ENCODE data around the gene GAPVD1.
"Not testable (repeated sequence)": the region's sequence is repeated elsewhere in the genome, so short reads cannot be mapped to it uniquely, and the experiment has no call there.

Gene GAPVD1

DNA sequence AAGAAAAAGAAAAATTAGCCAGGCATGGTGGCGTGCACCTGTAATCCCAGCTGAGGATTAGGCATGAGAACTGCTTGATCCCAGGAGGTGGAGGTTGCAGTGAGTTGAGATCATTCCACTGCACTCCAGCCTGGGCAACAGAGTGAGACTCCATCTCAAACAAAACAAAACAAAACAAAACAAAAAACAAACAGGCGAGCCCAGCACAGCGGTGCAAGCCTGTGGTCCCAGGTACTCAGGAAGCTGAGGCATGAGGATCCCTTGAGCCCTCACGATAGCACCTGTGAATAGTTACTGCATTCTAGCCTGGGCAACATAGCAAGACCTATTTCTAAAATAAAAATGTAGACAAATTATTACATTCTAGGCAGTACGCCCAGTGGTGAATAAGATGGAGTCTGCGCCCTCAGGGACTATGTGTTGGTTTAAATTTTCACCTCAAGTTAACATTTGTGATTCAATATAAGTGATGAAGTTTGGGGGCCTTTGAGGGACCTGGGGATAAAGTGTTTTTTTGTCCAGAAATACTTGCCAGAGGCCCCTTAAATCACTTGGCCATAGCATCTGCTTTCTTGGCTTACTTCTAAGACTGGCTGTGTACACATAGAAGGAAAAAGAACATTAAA lies 3.4 kb upstream of the GAPVD1 start:
- no peak overlapping the region for H3K9ac ChIP-seq (ENCODE audit: low read length)
- no peaks in the 10 kb centered on the region for H3K27me3 ChIP-seq (ENCODE audit: control insufficient read depth, insufficient read depth, low read length)

DNA sequence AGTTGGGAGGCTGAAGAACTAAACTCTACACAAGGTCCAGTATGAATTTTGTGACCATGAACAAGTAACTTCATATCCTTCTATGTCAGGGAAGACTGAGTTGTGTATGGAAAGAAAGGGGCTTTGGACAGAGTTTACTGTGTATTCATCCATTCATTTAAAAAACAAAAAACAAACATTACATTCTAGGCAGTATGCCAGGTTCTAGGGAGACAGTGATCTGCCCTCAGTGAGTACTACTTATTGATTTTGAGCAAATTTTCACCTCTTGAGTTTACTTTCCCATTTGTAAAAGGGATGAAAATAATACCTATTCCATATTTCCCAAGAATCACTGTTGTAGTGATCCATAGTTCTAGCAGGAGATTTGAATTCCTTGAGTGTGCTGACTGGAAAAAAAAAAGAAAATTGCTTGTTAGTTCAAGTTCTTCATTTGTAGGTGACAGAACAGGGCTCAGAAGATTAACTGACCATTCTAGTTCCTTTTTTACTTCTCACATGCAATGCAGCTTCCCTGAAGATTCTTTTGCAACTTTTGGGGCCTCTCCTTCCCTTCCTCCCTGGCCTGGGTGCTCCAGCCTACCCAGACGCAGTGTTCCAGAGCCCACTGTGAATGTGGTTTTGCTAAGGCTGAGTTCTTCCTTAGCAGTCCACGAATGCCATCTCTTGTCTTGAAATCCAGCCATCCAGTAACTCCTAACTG lies 2.6 kb upstream of the GAPVD1 start:
- Histone ChIP-seq H3K4me3 (ENCODE audit: low read depth, low read length) (no peak overlapping the region), H3K27ac (ENCODE audit: low read depth, low read length) (no peak overlapping the region), H3K27me3 (ENCODE audit: control insufficient read depth, insufficient read depth, low read length) (no peaks in the 10 kb centered on the region), H3K9ac (ENCODE audit: low read length) (no peak overlapping the region), H3K36me3 (ENCODE audit: control insufficient read depth, insufficient read depth, low read length) (peaks cover 4% of the 10 kb centered on the region; the same call in 1 of the 2 replicates), H3K4me1 (ENCODE audit: control insufficient read depth, insufficient read depth, low read length) (no peaks in the 10 kb centered on the region; the same call in 1 of the 2 replicates), H3K9me3 (ENCODE audit: control insufficient read depth, insufficient read depth, low read depth, low read length) (no peaks in the 10 kb centered on the region)

More for the DNA sequence above, 3.4 kb upstream of the GAPVD1 start:
- H3K27ac ChIP-seq (ENCODE audit: low read depth, low read length) = no peak overlapping the region
- no peaks in the 10 kb centered on the region for H3K36me3 ChIP-seq (ENCODE audit: control insufficient read depth, insufficient read depth, low read length)
- H3K9me3 ChIP-seq (ENCODE audit: control insufficient read depth, insufficient read depth, low read depth, low read length) = no peaks in the 10 kb centered on the region
- H3K4me3 ChIP-seq (ENCODE audit: low read depth, low read length) = no peak overlapping the region
- no peaks in the 10 kb centered on the region; the same call in 1 of the 2 replicates for H3K4me1 ChIP-seq (ENCODE audit: control insufficient read depth, insufficient read depth, low read length)

DNA sequence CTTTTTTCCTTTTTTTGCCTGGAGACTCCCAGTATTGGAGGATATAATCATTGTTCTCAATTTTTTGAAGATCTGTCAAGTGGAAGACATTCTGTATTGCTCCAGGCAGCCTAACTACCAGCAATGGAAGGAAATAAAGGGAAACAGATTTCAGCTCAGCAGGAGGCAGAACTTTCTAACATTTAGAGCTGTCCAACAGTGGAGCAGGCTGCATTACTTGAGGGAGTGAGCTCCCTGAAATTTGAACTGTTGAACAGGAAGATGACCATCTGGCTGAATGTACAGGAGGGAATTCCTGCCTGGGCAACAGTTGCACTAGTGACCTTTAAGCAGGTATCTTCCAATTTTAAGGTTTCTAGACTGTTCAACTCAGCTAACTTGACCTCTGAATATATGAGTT lies 1.1 kb upstream of the GAPVD1 start:
- no peak overlapping the region for H3K4me3 ChIP-seq (ENCODE audit: low read depth, low read length)

GRCh38 chr9:125262294-125262991 lies 817 bp downstream of the GAPVD1 start:
- H3K36me3 ChIP-seq (ENCODE audit: control insufficient read depth, insufficient read depth, low read length) = peaks cover 4% of the 10 kb centered on the region; the same call in 1 of the 2 replicates
- no peaks in the 10 kb centered on the region for H3K27me3 ChIP-seq (ENCODE audit: control insufficient read depth, insufficient read depth, low read length)
- H3K9me3 ChIP-seq (ENCODE audit: control insufficient read depth, insufficient read depth, low read depth, low read length) = no peaks in the 10 kb centered on the region
- peak overlapping the region; percentile 99 for H3K4me3 ChIP-seq (ENCODE audit: low read depth, low read length)
- H3K4me1 ChIP-seq (ENCODE audit: control insufficient read depth, insufficient read depth, low read length) = no peaks in the 10 kb centered on the region; the same call in 1 of the 2 replicates
- H3K27ac ChIP-seq (ENCODE audit: low read depth, low read length) = peak overlapping the region; percentile 55; the same call in 1 of the 2 replicates
- H3K9ac ChIP-seq (ENCODE audit: low read length) = peak overlapping the region; percentile 87

More for the DNA sequence above, 1.1 kb upstream of the GAPVD1 start:
- no peaks in the 10 kb centered on the region; the same call in 1 of the 2 replicates for H3K4me1 ChIP-seq (ENCODE audit: control insufficient read depth, insufficient read depth, low read length)
- no peaks in the 10 kb centered on the region for H3K27me3 ChIP-seq (ENCODE audit: control insufficient read depth, insufficient read depth, low read length)
- H3K9me3 ChIP-seq (ENCODE audit: control insufficient read depth, insufficient read depth, low read depth, low read length) = no peaks in the 10 kb centered on the region
- peaks cover 4% of the 10 kb centered on the region; the same call in 1 of the 2 replicates for H3K36me3 ChIP-seq (ENCODE audit: control insufficient read depth, insufficient read depth, low read length)
- no peak overlapping the region for H3K27ac ChIP-seq (ENCODE audit: low read depth, low read length)
- H3K9ac ChIP-seq (ENCODE audit: low read length) = no peak overlapping the region

DNA sequence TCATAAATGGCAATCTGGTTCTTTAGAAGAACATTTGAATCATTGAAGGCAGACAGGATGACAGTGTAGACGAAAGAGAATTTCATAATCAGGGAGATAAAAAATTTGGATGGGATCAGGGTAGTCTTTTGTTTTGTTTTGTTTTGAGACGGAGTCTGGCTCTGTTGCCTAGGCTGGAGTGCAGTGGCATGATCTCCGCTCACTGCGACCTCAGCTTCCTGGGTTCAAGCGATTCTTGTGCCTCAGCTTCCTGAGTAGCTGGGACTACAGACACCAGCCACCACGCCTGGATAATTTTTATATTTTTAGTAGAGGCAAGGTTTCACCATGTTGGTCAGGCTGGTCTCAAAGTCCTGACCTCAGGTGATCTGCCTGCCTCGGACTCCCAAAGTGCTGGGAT lies 2.4 kb downstream of the GAPVD1 start:
- H3K4me1 ChIP-seq (ENCODE audit: control insufficient read depth, insufficient read depth, low read length); H3K9me3 ChIP-seq (ENCODE audit: control insufficient read depth, insufficient read depth, low read depth, low read length); H3K36me3 ChIP-seq (ENCODE audit: control insufficient read depth, insufficient read depth, low read length); H3K4me3 ChIP-seq (ENCODE audit: low read depth, low read length); H3K9ac ChIP-seq (ENCODE audit: low read length); H3K27me3 ChIP-seq (ENCODE audit: control insufficient read depth, insufficient read depth, low read length); H3K27ac ChIP-seq (ENCODE audit: low read depth, low read length): not testable (repeated sequence)

DNA sequence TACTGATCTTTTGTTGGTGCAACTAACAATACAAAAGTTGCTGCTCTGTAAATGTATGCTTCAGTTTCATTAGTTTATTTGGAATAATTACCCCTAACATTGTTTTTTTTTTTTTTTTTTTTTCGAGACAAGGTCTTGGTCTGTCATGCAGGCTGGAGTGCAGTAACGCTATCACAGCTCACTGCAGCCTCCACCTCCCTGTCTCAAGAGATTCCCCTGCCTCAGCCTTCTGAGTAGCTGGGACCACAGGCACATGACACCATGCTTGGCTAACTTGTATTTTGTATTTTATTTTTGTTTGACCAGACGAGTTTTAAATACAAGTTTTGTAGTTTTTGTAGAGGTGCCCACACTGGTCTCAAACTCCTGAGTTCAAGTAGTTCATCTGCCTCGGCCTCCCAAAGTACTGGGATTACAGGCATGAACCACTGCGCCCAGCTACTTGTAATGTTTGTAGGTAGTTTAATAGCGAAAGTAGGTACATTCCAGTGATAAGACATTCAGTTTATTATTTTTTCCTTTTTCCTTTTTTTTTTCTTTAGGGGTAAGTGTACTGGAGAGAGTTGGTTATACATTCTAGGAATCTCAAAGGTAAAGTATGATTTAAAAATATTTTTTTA lies 6.9 kb downstream of the GAPVD1 start:
- H3K36me3 ChIP-seq (ENCODE audit: control insufficient read depth, insufficient read depth, low read length) = peaks cover 3% of the 10 kb centered on the region; the same call in 1 of the 2 replicates
- H3K9me3 ChIP-seq (ENCODE audit: control insufficient read depth, insufficient read depth, low read depth, low read length) = no peaks in the 10 kb centered on the region
- no peak overlapping the region for H3K4me3 ChIP-seq (ENCODE audit: low read depth, low read length)
- no peak overlapping the region for H3K9ac ChIP-seq (ENCODE audit: low read length)
- H3K4me1 ChIP-seq (ENCODE audit: control insufficient read depth, insufficient read depth, low read length) = peaks cover 4% of the 10 kb centered on the region; the same call in 1 of the 2 replicates
- H3K27me3 ChIP-seq (ENCODE audit: control insufficient read depth, insufficient read depth, low read length) = no peaks in the 10 kb centered on the region
- H3K27ac ChIP-seq (ENCODE audit: low read depth, low read length) = no peak overlapping the region

GRCh38 chr9:125269014-125269397 lies 7.4 kb downstream of the GAPVD1 start:
- Histone ChIP-seq H3K9ac (ENCODE audit: low read length) (no peak overlapping the region), H3K9me3 (ENCODE audit: control insufficient read depth, insufficient read depth, low read depth, low read length) (no peaks in the 10 kb centered on the region), H3K27me3 (ENCODE audit: control insufficient read depth, insufficient read depth, low read length) (no peaks in the 10 kb centered on the region), H3K36me3 (ENCODE audit: control insufficient read depth, insufficient read depth, low read length) (no peaks in the 10 kb centered on the region), H3K27ac (ENCODE audit: low read depth, low read length) (no peak overlapping the region), H3K4me3 (ENCODE audit: low read depth, low read length) (no peak overlapping the region), H3K4me1 (ENCODE audit: control insufficient read depth, insufficient read depth, low read length) (peaks cover 4% of the 10 kb centered on the region; the same call in 1 of the 2 replicates)

GRCh38 chr9:125271081-125271480 lies 9.5 kb downstream of the GAPVD1 start:
- Histone ChIP-seq H3K9ac (ENCODE audit: low read length) (no peak overlapping the region), H3K27me3 (ENCODE audit: control insufficient read depth, insufficient read depth, low read length) (no peaks in the 10 kb centered on the region), H3K27ac (ENCODE audit: low read depth, low read length) (no peak overlapping the region; the same call in 1 of the 2 replicates), H3K9me3 (ENCODE audit: control insufficient read depth, insufficient read depth, low read depth, low read length) (no peaks in the 10 kb centered on the region), H3K4me3 (ENCODE audit: low read depth, low read length) (no peak overlapping the region), H3K36me3 (ENCODE audit: control insufficient read depth, insufficient read depth, low read length) (no peaks in the 10 kb centered on the region), H3K4me1 (ENCODE audit: control insufficient read depth, insufficient read depth, low read length) (peaks cover 4% of the 10 kb centered on the region; the same call in 1 of the 2 replicates)

DNA sequence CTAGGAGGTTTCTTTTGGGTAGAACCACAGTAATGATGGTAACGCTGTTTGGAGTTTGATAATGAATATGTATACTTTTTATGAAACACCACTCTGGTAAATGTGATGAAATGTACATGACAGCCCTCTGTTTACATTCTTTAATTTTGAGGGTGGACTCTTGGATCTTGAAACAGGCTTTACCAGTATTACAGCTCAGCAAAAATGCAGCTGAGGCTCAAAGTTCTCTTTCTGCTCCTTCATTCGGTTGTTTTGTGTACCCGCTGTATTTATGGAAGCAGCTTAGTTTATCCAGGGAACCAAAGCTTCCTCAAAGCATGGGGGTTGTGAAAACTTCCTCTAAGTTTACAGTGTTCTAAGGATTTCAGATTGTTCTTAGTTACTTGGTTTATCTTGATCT lies 11.1 kb downstream of the GAPVD1 start:
- Histone ChIP-seq H3K4me3 (ENCODE audit: low read depth, low read length) (no peak overlapping the region), H3K27me3 (ENCODE audit: control insufficient read depth, insufficient read depth, low read length) (no peaks in the 10 kb centered on the region), H3K9ac (ENCODE audit: low read length) (no peak overlapping the region), H3K9me3 (ENCODE audit: control insufficient read depth, insufficient read depth, low read depth, low read length) (no peaks in the 10 kb centered on the region), H3K36me3 (ENCODE audit: control insufficient read depth, insufficient read depth, low read length) (no peaks in the 10 kb centered on the region), H3K4me1 (ENCODE audit: control insufficient read depth, insufficient read depth, low read length) (peaks cover 4% of the 10 kb centered on the region; the same call in 1 of the 2 replicates), H3K27ac (ENCODE audit: low read depth, low read length) (no peak overlapping the region)

DNA sequence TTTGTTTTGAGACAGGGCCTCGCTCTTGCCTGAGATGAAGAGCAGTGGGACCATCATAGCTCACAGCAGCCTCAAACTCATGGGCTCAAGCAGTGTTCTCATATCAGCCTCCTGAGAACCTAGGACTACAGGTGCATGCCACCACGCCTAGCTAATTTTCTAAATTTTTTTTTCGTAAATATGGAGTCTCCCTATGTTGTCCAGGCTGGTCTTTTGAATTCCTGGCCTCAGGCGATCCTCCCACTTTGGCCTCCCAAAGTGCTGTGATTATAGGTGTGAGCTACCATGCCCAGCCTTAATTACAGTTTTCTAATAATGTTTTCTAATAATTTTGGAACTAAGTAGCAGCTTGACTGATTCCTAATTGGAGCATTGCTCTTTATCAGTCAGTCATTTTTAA lies 15.1 kb downstream of the GAPVD1 start:
- H3K27me3 ChIP-seq (ENCODE audit: control insufficient read depth, insufficient read depth, low read length) = no peaks in the 10 kb centered on the region
- H3K9me3 ChIP-seq (ENCODE audit: control insufficient read depth, insufficient read depth, low read depth, low read length) = no peaks in the 10 kb centered on the region
- H3K9ac ChIP-seq (ENCODE audit: low read length) = no peak overlapping the region
- H3K4me1 ChIP-seq (ENCODE audit: control insufficient read depth, insufficient read depth, low read length) = peaks cover 4% of the 10 kb centered on the region; the same call in 1 of the 2 replicates
- no peak overlapping the region for H3K4me3 ChIP-seq (ENCODE audit: low read depth, low read length)
- H3K36me3 ChIP-seq (ENCODE audit: control insufficient read depth, insufficient read depth, low read length) = no peaks in the 10 kb centered on the region
- no peak overlapping the region for H3K27ac ChIP-seq (ENCODE audit: low read depth, low read length)
